ENCODE results near the gene PLK3. TPM values are rescaled to one million over a fixed set of nuclear protein-coding genes. Genes with fewer than 3 reads are reported as not detected.

Gene PLK3
- total RNA-seq, 1 experiment from 2014 or later = 12.7 TPM

GRCh38 chr1:44828841-44829440 is 28.8 kb downstream of the PLK3 start:
- H3K27me3 ChIP-seq (ENCODE audit: insufficient read depth, low read depth) = no peaks in the 10 kb centered on the region
- DNase-seq = no peak
- TF ChIP-seq EZH2 (IDR thresholded peaks at IDR 0.05; ENCODE audit: low read depth) = no peak
- TF ChIP-seq CTCF (conservative IDR thresholded peaks at IDR 0.05) = no peak
- no peak overlapping the region for H3K4me2 ChIP-seq
- no peaks in the 10 kb centered on the region for H4K20me1 ChIP-seq (ENCODE audit: insufficient read depth)
- ChIA-PET POLR2A (ENCODE audit: unreplicated experiment) (no interaction called here), CTCF (interaction anchor here (0.6 kb wide), 1 partner anchor 186 kb away, joined by 4 read pairs; no protein-coding TSS in a partner anchor)
- H3K27ac ChIP-seq = no peak overlapping the region
- no peak overlapping the region for H3K4me3 ChIP-seq
- H3K9me2 ChIP-seq (ENCODE audit: insufficient read depth) = no peaks in the 10 kb centered on the region
- H3K9me3 ChIP-seq (ENCODE audit: insufficient read depth, low read depth) = no peaks in the 10 kb centered on the region
- no peaks in the 10 kb centered on the region for H3K4me1 ChIP-seq (replicated peaks; ENCODE audit: insufficient read depth)
- no peaks in the 10 kb centered on the region for H3K79me2 ChIP-seq (ENCODE audit: low read depth)
- no peaks in the 10 kb centered on the region for H3F3A ChIP-seq (ENCODE audit: insufficient read depth, low read depth)
- no peaks in the 10 kb centered on the region for H3K36me3 ChIP-seq (ENCODE audit: low read depth)
- H2AFZ ChIP-seq = no peak overlapping the region
- no TSS peak for BruUV-seq (replicated peaks)
- intact Hi-C loops (cut with micrococcal nuclease; ENCODE audit: unreplicated experiment) = no loop called here

DNA sequence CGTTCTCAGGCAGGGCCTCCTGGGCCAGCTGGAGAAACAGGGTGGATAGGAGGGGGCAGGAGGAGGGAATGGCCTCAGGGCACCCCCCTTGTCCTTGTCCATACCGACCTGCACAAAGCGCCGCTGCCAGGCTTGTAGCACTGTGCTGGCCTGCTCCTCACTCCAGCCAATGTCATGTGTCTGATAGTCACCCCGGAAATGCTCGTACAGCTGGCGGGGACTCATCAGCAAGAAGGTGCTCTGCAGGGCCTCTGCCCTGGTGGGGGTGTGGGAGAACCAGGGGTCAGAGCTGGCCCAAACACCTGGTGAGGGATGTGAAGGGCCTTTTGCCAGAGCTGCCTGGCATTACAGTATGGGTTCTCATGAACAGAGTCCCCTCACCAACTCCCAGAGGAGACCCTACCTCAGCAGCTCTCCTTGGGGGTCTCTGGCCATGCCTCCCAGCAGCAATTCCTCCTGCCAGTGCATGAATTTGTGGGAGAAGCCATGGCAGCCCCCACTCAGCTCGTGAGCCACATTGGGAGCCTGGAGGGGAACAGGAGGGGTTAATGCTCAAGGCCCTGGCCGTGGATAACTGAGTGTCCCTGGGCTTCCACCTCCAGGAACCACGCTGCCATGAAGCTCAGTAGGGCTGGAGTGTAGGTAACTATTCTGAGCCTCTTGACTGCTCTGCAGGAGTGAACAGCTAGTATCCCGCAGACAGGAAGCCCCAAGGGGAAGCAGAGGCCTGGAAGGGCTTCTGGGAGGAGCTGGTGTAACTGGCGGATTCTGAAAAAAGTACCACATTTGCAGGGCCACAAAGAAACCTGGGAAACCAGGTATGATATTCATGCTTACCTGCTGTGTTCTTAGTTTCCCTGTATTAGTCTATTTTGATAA is 29.6 kb downstream of the PLK3 start:
- Histone ChIP-seq H3K36me3 (ENCODE audit: low read depth) (no peaks in the 10 kb centered on the region), H4K20me1 (ENCODE audit: insufficient read depth) (no peaks in the 10 kb centered on the region), H2AFZ (no peak overlapping the region), H3K27me3 (ENCODE audit: insufficient read depth, low read depth) (no peaks in the 10 kb centered on the region), H3K4me1 (replicated peaks; ENCODE audit: insufficient read depth) (no peaks in the 10 kb centered on the region), H3K9me3 (ENCODE audit: insufficient read depth, low read depth) (no peaks in the 10 kb centered on the region), H3K79me2 (ENCODE audit: low read depth) (no peaks in the 10 kb centered on the region), H3K4me2 (no peak overlapping the region), H3K27ac (no peak overlapping the region), H3F3A (ENCODE audit: insufficient read depth, low read depth) (no peaks in the 10 kb centered on the region), H3K9me2 (ENCODE audit: insufficient read depth) (no peaks in the 10 kb centered on the region), H3K4me3 (no peak overlapping the region)
- intact Hi-C loops (cut with micrococcal nuclease; ENCODE audit: unreplicated experiment) = no loop called here
- CTCF ChIA-PET = interaction anchor here (0.6 kb wide), 1 partner anchor 185 kb away, joined by 4 read pairs; no protein-coding TSS in a partner anchor
- no peak for DNase-seq
- no peak for TF ChIP-seq CTCF (conservative IDR thresholded peaks at IDR 0.05)
- TF ChIP-seq EZH2 (IDR thresholded peaks at IDR 0.05; ENCODE audit: low read depth) = no peak
- BruUV-seq (replicated peaks) = no TSS peak
- POLR2A ChIA-PET (ENCODE audit: unreplicated experiment) = no interaction called here

GRCh38 chr1:44830900-44831304 is 30.7 kb downstream of the PLK3 start:
- no TSS peak for BruUV-seq (replicated peaks)
- no peaks in the 10 kb centered on the region for H3K9me3 ChIP-seq (ENCODE audit: insufficient read depth, low read depth)
- no peaks in the 10 kb centered on the region for H3K9me2 ChIP-seq (ENCODE audit: insufficient read depth)
- peaks cover under 1% of the 10 kb centered on the region for H3F3A ChIP-seq (ENCODE audit: insufficient read depth, low read depth)
- no peaks in the 10 kb centered on the region for H3K4me1 ChIP-seq (replicated peaks; ENCODE audit: insufficient read depth)
- no peak for DNase-seq
- H3K4me3 ChIP-seq = no peak overlapping the region
- CTCF ChIA-PET = no interaction called here
- POLR2A ChIA-PET (ENCODE audit: unreplicated experiment) = no interaction called here
- no peaks in the 10 kb centered on the region for H3K27me3 ChIP-seq (ENCODE audit: insufficient read depth, low read depth)
- H3K4me2 ChIP-seq = no peak overlapping the region
- no peak for TF ChIP-seq EZH2 (IDR thresholded peaks at IDR 0.05; ENCODE audit: low read depth)
- no peak for TF ChIP-seq CTCF (conservative IDR thresholded peaks at IDR 0.05)
- H3K79me2 ChIP-seq (ENCODE audit: low read depth) = no peaks in the 10 kb centered on the region
- H3K27ac ChIP-seq = no peak overlapping the region
- H4K20me1 ChIP-seq (ENCODE audit: insufficient read depth) = no peaks in the 10 kb centered on the region
- no peak overlapping the region for H2AFZ ChIP-seq
- intact Hi-C loops (cut with micrococcal nuclease; ENCODE audit: unreplicated experiment) = no loop called here
- no peaks in the 10 kb centered on the region for H3K36me3 ChIP-seq (ENCODE audit: low read depth)

Data from PC-9 (cell line).